H1 (cell line): Measurements from ENCODE around the gene ARHGAP42. TPM values are rescaled to one million over a fixed set of nuclear protein-coding genes. Genes with fewer than 3 reads are reported as not detected.

ENCODE experiments used
- CTCF ChIA-PET: fragments of 300-600 bp; sonication (Branson Sonifier 250); formaldehyde crosslinking; loops from one replicate; lab custom pipeline; 2021; ENCODE audit not compliant: partially characterized antibody; lab: Charles Lee
- POLR2A ChIA-PET: fragments of 300-600 bp; sonication (Branson Sonifier 250); formaldehyde crosslinking; loops from one replicate; lab custom pipeline; 2021; ENCODE audit warnings: inconsistent platforms; ENCODE audit not compliant: partially characterized antibody; lab: Charles Lee
- DNase-seq, 2 experiments: peaks; one replicate each; pipeline versions ENCODE4 v3.0.0 to v3.0.0-alpha.2; 2010 to 2022; ENCODE audit warnings: low spot score in 2 of 2, low read depth in 1 of 2, mixed read lengths in 1 of 2
- FAIRE-seq: peaks from 2 replicates; lab custom pipeline; 2011; peaks lifted over from hg19 to GRCh38; lab: Jason Lieb, UNC
- H2AFZ ChIP-seq: 2 replicates; pipeline ENCODE4 v1.8.1; 2012; ENCODE audit warnings: low read length, inconsistent platforms
- H2AK5ac ChIP-seq: 2 replicates; pipeline ENCODE4 v1.6.1; 2013; ENCODE audit warnings: low read depth, low read length
- H2BK120ac ChIP-seq: replicated peaks from 2 replicates; pipeline ENCODE3; 2013; ENCODE audit warnings: low read depth, low read length, inconsistent platforms
- H2BK12ac ChIP-seq: 2 replicates; pipeline ENCODE4 v1.6.1; 2013; ENCODE audit warnings: low read depth, low read length
- H2BK15ac ChIP-seq: 2 replicates; pipeline ENCODE4 v1.6.1; 2013; ENCODE audit warnings: low read length
- H2BK20ac ChIP-seq: 2 replicates; pipeline ENCODE4 v1.6.1; 2013; ENCODE audit warnings: low read length
- H2BK5ac ChIP-seq: 2 replicates; pipeline ENCODE4 v1.6.1; 2013; ENCODE audit warnings: low read depth, low read length
- H3K14ac ChIP-seq: 2 replicates; pipeline ENCODE4 v1.6.1; 2013; ENCODE audit warnings: inconsistent platforms; ENCODE audit not compliant: insufficient read length
- H3K18ac ChIP-seq: 2 replicates; pipeline ENCODE4 v1.6.1; 2013; ENCODE audit warnings: low read length; ENCODE audit errors: extremely low read depth
- H3K23ac ChIP-seq: 2 replicates; pipeline ENCODE4 v1.6.1; 2013; ENCODE audit warnings: inconsistent platforms; ENCODE audit not compliant: insufficient read length
- H3K23me2 ChIP-seq: 2 replicates; pipeline ENCODE4 v1.6.1; 2013; ENCODE audit warnings: low read depth, low read length
- H3K27ac ChIP-seq: 2 replicates; pipeline ENCODE4 v1.6.1; 2011; ENCODE audit warnings: low read depth, low read length, inconsistent platforms
- H3K27me3 ChIP-seq, 4 experiments: replicated peaks in 1 of 4; 1 replicate in 1 of 4; 2 replicates in 3 of 4; pipeline versions ENCODE4 v1.6.1 to v1.8.1; 2011 to 2013; ENCODE audit warnings: low read length in 3 of 4, mild to moderate bottlenecking in 3 of 4, inconsistent platforms in 2 of 4, mixed read lengths in 2 of 4, moderate library complexity in 1 of 4; ENCODE audit not compliant: control insufficient read depth in 3 of 4, insufficient read depth in 3 of 4; ENCODE audit errors: extremely low read depth in 1 of 4
- H3K36me3 ChIP-seq, 4 experiments: 2 replicates each; pipeline versions ENCODE4 v1.6.1 to v1.8.1; 2011 to 2013; ENCODE audit warnings: mild to moderate bottlenecking in 4 of 4, low read length in 3 of 4, moderate library complexity in 2 of 4, control low read depth in 1 of 4, inconsistent platforms in 1 of 4; ENCODE audit not compliant: insufficient read depth in 4 of 4, control insufficient read depth in 2 of 4
- H3K4ac ChIP-seq: replicated peaks from 2 replicates; pipeline ENCODE3; 2013; ENCODE audit warnings: low read length, low read depth, mixed read lengths, inconsistent platforms; ENCODE audit not compliant: insufficient read length
- H3K4me1 ChIP-seq, 4 experiments: replicated peaks in 1 of 4; 1 replicate in 1 of 4; 2 replicates in 3 of 4; pipeline versions ENCODE4 v1.6.1 to v1.8.1; 2011 to 2013; ENCODE audit warnings: low read length in 3 of 4, inconsistent platforms in 2 of 4, mixed read lengths in 1 of 4; ENCODE audit not compliant: insufficient read depth in 4 of 4, control insufficient read depth in 3 of 4
- H3K4me2 ChIP-seq, 2 experiments: 2 replicates each; pipeline versions ENCODE4 v1.6.1 to v1.8.1; 2011 to 2013; ENCODE audit warnings: low read depth in 2 of 2, low read length in 2 of 2, control low read depth in 1 of 2, inconsistent platforms in 1 of 2, mild to moderate bottlenecking in 1 of 2; ENCODE audit not compliant: insufficient read depth in 1 of 2
- H3K4me3 ChIP-seq, 4 experiments: fragments of 200-600, 300-600 bp in 1 of 4; sonication (generic), shearing (Covaris generic), sonication (Bioruptor Twin) in 1 of 4; 2 replicates each; pipeline versions ENCODE4 v1.5.1 to v1.8.1; 2011 to 2016; ENCODE audit warnings: low read length in 4 of 4, low read depth in 3 of 4, control low read depth in 2 of 4, inconsistent platforms in 2 of 4, mild to moderate bottlenecking in 2 of 4, mixed read lengths in 1 of 4, moderate library complexity in 1 of 4; ENCODE audit not compliant: insufficient read depth in 2 of 4; ENCODE audit errors: extremely low read depth in 1 of 4
- H3K56ac ChIP-seq: replicated peaks from 2 replicates; pipeline ENCODE3; 2013; ENCODE audit warnings: low read depth, mild to moderate bottlenecking, mixed read lengths, low read length, inconsistent platforms; ENCODE audit not compliant: insufficient read length
- H3K79me1 ChIP-seq: 2 replicates; pipeline ENCODE4 v1.6.1; 2013; ENCODE audit warnings: low read depth, low read length, control low read depth
- H3K79me2 ChIP-seq, 2 experiments: 2 replicates each; pipeline versions ENCODE4 v1.6.1 to v1.8.1; 2012 to 2013; ENCODE audit warnings: low read length in 2 of 2, mild to moderate bottlenecking in 2 of 2, inconsistent platforms in 1 of 2; ENCODE audit not compliant: insufficient read depth in 2 of 2, control insufficient read depth in 1 of 2
- H3K9ac ChIP-seq, 4 experiments: replicated peaks in 1 of 4; 1 replicate in 1 of 4; 2 replicates in 3 of 4; pipeline versions ENCODE4 v1.6.1 to v1.8.1; 2011 to 2013; ENCODE audit warnings: low read depth in 3 of 4, low read length in 3 of 4, control low read depth in 2 of 4, mild to moderate bottlenecking in 2 of 4, moderate library complexity in 2 of 4, inconsistent platforms in 1 of 4; ENCODE audit errors: extremely low read depth in 1 of 4
- H3K9me3 ChIP-seq, 2 experiments: 2 replicates each; pipeline versions ENCODE4 v1.6.1 to v1.8.1; 2012 to 2013; ENCODE audit warnings: mild to moderate bottlenecking in 2 of 2, moderate library complexity in 2 of 2, control low read depth in 1 of 2, inconsistent platforms in 1 of 2, low read depth in 1 of 2, low read length in 1 of 2, mixed read lengths in 1 of 2; ENCODE audit not compliant: insufficient read depth in 2 of 2
- H4K20me1 ChIP-seq, 2 experiments: replicated peaks in 1 of 2; 2 replicates each; pipeline versions ENCODE3 to v1.8.1; 2011 to 2013; ENCODE audit warnings: inconsistent platforms in 2 of 2, low read length in 2 of 2, mild to moderate bottlenecking in 1 of 2; ENCODE audit not compliant: insufficient read depth in 2 of 2, control insufficient read depth in 1 of 2
- H4K5ac ChIP-seq: 2 replicates; pipeline ENCODE4 v1.6.1; 2013; ENCODE audit warnings: low read length, low read depth, mixed read lengths, inconsistent platforms; ENCODE audit not compliant: insufficient read length
- H4K8ac ChIP-seq: 2 replicates; pipeline ENCODE4 v1.8.0; 2013; ENCODE audit warnings: mild to moderate bottlenecking, moderate library complexity, low read length, inconsistent platforms; ENCODE audit not compliant: insufficient read depth; ENCODE audit errors: extremely low read depth
- H4K91ac ChIP-seq: replicated peaks from 2 replicates; pipeline ENCODE3; 2013; ENCODE audit warnings: low read length, mixed read lengths, inconsistent platforms; ENCODE audit not compliant: insufficient read length
- CBX5 ChIP-seq: fragments of 300-800, 300-1000 bp; sonication (generic); IDR thresholded peaks from 2 replicates; pipeline ENCODE4 v1.7.1; 2016; ENCODE audit warnings: antibody characterized with exemption, low read length, low read depth
- EGR1 ChIP-seq: IDR thresholded peaks from 2 replicates; pipeline ENCODE4 v1.6.1; 2011; ENCODE audit warnings: low read depth, low read length, borderline replicate concordance
- JUND ChIP-seq: IDR thresholded peaks from 2 replicates; pipeline ENCODE4 v1.6.1; 2011; ENCODE audit warnings: mild to moderate bottlenecking, improper control_type of control experiment, low read length
- KDM1A ChIP-seq: fragments of 200-600, 300-600 bp; sonication (generic); IDR thresholded peaks from 2 replicates; pipeline ENCODE4 v1.7.1; 2016; ENCODE audit warnings: mild to moderate bottlenecking, low read length, borderline replicate concordance
- RAD21 ChIP-seq, 2 experiments: IDR thresholded peaks in 1 of 2; conservative IDR thresholded peaks in 1 of 2; 2 replicates each; pipeline ENCODE4 v1.6.1; 2011; ENCODE audit warnings: low read depth in 2 of 2, low read length in 2 of 2, improper control_type of control experiment in 1 of 2, inconsistent platforms in 1 of 2, mild to moderate bottlenecking in 1 of 2, moderate library complexity in 1 of 2
- SIRT6 ChIP-seq: IDR thresholded peaks from one replicate; pipeline ENCODE4 v1.7.1; 2012; ENCODE audit warnings: low read length, inconsistent platforms
- SP1 ChIP-seq: IDR thresholded peaks from 2 replicates; pipeline ENCODE4 v1.6.1; 2011; ENCODE audit warnings: low read depth, low read length
- SP4 ChIP-seq: IDR thresholded peaks from 2 replicates; pipeline ENCODE4 v1.6.1; 2012; ENCODE audit warnings: low read length, inconsistent platforms
- TAF1 ChIP-seq: IDR thresholded peaks from 2 replicates; pipeline ENCODE4 v1.6.1; 2011; ENCODE audit warnings: mild to moderate bottlenecking, low read depth, low read length
- TCF12 ChIP-seq: IDR thresholded peaks from 2 replicates; pipeline ENCODE4 v1.6.1; 2011; ENCODE audit warnings: low read depth, mild to moderate bottlenecking, low read length
- YY1 ChIP-seq: IDR thresholded peaks from 2 replicates; pipeline ENCODE4 v1.6.1; 2011; ENCODE audit warnings: low read depth, mild to moderate bottlenecking, low read length
- WGBS, 2 experiments: shearing (Covaris generic) in 1 of 2; methylation state at CpG; one replicate each; pipeline versions ENCODE4 v1.1.6 to v1.1.7; 2013 to 2015; ENCODE audit warnings: low lambda C conversion rate in 2 of 2, mixed read lengths in 2 of 2, inconsistent platforms in 1 of 2, low coverage in 1 of 2, missing lambda C conversion rate in 1 of 2; ENCODE audit not compliant: insufficient replicate concordance in 2 of 2, insufficient coverage in 1 of 2, insufficient read length in 1 of 2; ENCODE audit errors: extremely low coverage in 1 of 2, missing lambda C conversion rate in 1 of 2; 5-methylcytosine and 5-hydroxymethylcytosine counted together
- polyA plus RNA-seq, 7 experiments: library from polyadenylated mRNA; depleted of rRNA in 3 of 7; stranded (reverse) in 5 of 7; unstranded in 2 of 7; fragments of >200 nt in 5 of 7; fragments of 200-250 nt in 2 of 7; gene quantifications; 1 replicate in 5 of 7; 2 replicates in 1 of 7; 4 replicates in 1 of 7; pipeline versions ENCODE4 v1.2.1 to v1.2.3, GENCODE V29; 2011 to 2013; ENCODE audit warnings: missing spikeins in 2 of 7, mixed read lengths in 2 of 7
- total RNA-seq: library from RNA; stranded (reverse); fragmentation: NEBNext Ultra II Directional; extraction: Animal tissue kit (Norgen Biotek cat#: 25700); gene quantifications from 2 replicates; pipeline ENCODE4 v1.2.1, GENCODE V29; 2021
- TF ChIP-seq, protein P1 (sequence below): IDR thresholded peaks from 2 replicates; pipeline ENCODE4 v1.6.1; 2012; ENCODE audit warnings: low read length, inconsistent platforms
- TF ChIP-seq, protein P2 (sequence below): IDR thresholded peaks from 2 replicates; pipeline ENCODE4 v1.6.1; 2012; ENCODE audit warnings: inconsistent platforms

ARHGAP42 gene
- total and polyA plus RNA-seq, 2 of the 8 experiments (the other 6 are each of a cell fraction or from before 2014, with no cell fraction given) = 22.2 to 33.5 TPM

DNA sequence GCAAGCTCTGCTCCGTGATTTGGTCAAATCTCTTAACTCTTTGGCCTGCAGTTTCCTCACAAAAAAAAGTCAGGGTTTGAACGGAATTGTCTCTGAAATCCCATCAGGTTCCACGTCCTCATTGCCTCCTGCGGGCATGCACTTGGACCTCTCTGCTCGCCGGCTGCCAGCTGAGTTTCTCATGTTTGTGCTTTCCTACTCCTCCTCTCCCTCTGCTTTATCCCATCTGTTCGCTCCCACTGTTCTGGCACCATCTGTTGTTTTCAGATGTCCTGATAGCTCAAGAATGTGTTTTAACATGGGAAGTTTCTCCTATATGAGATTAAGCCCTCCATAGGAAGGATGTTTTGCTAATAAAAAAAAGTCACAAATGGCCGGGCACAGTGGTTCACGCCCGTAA is 49.4 kb upstream of the ARHGAP42 start:
- H3K9me3 ChIP-seq = no peaks in the 10 kb centered on the region
- H4K91ac ChIP-seq = no peak overlapping the region
- no peaks in the 10 kb centered on the region for H3K79me2 ChIP-seq
- no peak overlapping the region for H3K14ac ChIP-seq
- peaks cover 0 to 3% (median 0%) of the 10 kb centered on the region in 4 experiments; a peak in 1 of 7 replicates for H3K4me1 ChIP-seq
- H3K18ac ChIP-seq = no peak overlapping the region
- no peak overlapping the region for H2AK5ac ChIP-seq
- no peak overlapping the region for H3K27ac ChIP-seq
- no peaks in the 10 kb centered on the region; a peak in 1 of 7 replicates for H3K27me3 ChIP-seq
- no peak overlapping the region for H3K4me3 ChIP-seq
- H2BK12ac ChIP-seq = no peak overlapping the region
- H2AFZ ChIP-seq = peak overlapping the region; percentile 80; the same call in 1 of the 2 replicates
- no peak overlapping the region for H3K23ac ChIP-seq
- H3K56ac ChIP-seq = no peak overlapping the region
- no peaks in the 10 kb centered on the region for H3K36me3 ChIP-seq
- TF ChIP-seq TCF12 = no peak
- TF ChIP-seq SP1 = no peak
- TF ChIP-seq RAD21 (IDR thresholded peaks at IDR 0.05 in 1 of 2, conservative IDR thresholded peaks at IDR 0.05 in 1 of 2; ENCODE audit: low read depth in 2 of 2, low read length in 2 of 2) = no peak
- no peak for TF ChIP-seq CBX5
- TF ChIP-seq, protein P1, sequence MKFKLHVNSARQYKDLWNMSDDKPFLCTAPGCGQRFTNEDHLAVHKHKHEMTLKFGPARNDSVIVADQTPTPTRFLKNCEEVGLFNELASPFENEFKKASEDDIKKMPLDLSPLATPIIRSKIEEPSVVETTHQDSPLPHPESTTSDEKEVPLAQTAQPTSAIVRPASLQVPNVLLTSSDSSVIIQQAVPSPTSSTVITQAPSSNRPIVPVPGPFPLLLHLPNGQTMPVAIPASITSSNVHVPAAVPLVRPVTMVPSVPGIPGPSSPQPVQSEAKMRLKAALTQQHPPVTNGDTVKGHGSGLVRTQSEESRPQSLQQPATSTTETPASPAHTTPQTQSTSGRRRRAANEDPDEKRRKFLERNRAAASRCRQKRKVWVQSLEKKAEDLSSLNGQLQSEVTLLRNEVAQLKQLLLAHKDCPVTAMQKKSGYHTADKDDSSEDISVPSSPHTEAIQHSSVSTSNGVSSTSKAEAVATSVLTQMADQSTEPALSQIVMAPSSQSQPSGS = no peak
- TF ChIP-seq EGR1 = no peak
- no peak for TF ChIP-seq KDM1A
- TF ChIP-seq TAF1 = no peak
- TF ChIP-seq SIRT6 = no peak
- no peak for TF ChIP-seq YY1
- TF ChIP-seq, protein P2, sequence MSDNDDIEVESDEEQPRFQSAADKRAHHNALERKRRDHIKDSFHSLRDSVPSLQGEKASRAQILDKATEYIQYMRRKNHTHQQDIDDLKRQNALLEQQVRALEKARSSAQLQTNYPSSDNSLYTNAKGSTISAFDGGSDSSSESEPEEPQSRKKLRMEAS = no peak
- TF ChIP-seq SP4 = no peak
- TF ChIP-seq JUND = no peak
- H2BK5ac ChIP-seq = no peak overlapping the region
- H3K4ac ChIP-seq = no peak overlapping the region
- POLR2A ChIA-PET = no interaction called here
- no peak for FAIRE-seq
- no peaks in the 10 kb centered on the region for H4K20me1 ChIP-seq
- DNase-seq = no peak
- H3K9ac ChIP-seq = no peak overlapping the region
- H2BK20ac ChIP-seq = no peak overlapping the region
- H3K79me1 ChIP-seq = no peaks in the 10 kb centered on the region
- H4K8ac ChIP-seq = no peak overlapping the region
- no peak overlapping the region for H2BK15ac ChIP-seq
- no peak overlapping the region for H2BK120ac ChIP-seq
- H3K4me2 ChIP-seq = no peak overlapping the region
- no peaks in the 10 kb centered on the region for H3K23me2 ChIP-seq
- CTCF ChIA-PET = interaction anchor here (1.0 to 1.7 kb wide), 3 partner anchors 37 to 191 kb away, joined by 3 to 4 read pairs (median 4); no protein-coding TSS in a partner anchor
- no peak overlapping the region for H4K5ac ChIP-seq
- WGBS, 2 experiments = 88% methylated on average over 10 of the region's 10 CpGs; no CpG with 5 or more reads in 1 of the 2 experiments
